Esophagus squamous epithelium (tissue), 4 donors: ENCODE measurements around the gene RAP2A.

ENCODE experiments used
- POLR2A ChIP-seq, 4 donors: fragments of 450-650 bp; IDR thresholded peaks; one replicate each; pipeline ENCODE4 v1.6.1; 2017; ENCODE audit warnings: antibody characterized with exemption in 4 of 4, mild to moderate bottlenecking in 4 of 4, moderate library complexity in 3 of 4
- TF ChIP-seq, protein P1 (sequence below), 6 experiments: fragments of 450-650 bp in 4 of 6; fragments of 200-600 bp in 2 of 6; sonication (generic) in 2 of 6; IDR thresholded peaks; one replicate each; pipeline ENCODE4 v1.5.1; 2016 to 2019; ENCODE audit warnings: antibody characterized with exemption in 6 of 6, mild to moderate bottlenecking in 4 of 6, moderate library complexity in 4 of 6

DNA sequence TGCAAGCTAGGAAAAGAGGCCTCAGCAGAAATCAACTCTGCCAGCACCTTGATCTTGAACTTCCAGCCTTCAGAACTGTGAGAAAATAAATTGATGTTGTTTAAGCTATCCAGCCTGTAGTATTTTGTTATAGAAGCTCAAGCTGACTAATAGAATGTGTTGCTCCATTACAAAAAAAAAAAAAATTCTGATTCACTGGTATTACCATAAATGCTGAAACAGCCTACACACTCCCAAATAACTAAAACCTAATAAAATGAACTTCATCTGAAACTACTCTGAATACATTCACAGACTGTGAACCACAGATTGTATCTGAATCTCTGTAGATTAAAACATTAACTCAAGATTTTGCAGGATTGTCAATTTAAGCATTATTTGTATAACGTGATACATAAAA lies 49.5 kb downstream of the RAP2A start:
- TF ChIP-seq, protein P1, sequence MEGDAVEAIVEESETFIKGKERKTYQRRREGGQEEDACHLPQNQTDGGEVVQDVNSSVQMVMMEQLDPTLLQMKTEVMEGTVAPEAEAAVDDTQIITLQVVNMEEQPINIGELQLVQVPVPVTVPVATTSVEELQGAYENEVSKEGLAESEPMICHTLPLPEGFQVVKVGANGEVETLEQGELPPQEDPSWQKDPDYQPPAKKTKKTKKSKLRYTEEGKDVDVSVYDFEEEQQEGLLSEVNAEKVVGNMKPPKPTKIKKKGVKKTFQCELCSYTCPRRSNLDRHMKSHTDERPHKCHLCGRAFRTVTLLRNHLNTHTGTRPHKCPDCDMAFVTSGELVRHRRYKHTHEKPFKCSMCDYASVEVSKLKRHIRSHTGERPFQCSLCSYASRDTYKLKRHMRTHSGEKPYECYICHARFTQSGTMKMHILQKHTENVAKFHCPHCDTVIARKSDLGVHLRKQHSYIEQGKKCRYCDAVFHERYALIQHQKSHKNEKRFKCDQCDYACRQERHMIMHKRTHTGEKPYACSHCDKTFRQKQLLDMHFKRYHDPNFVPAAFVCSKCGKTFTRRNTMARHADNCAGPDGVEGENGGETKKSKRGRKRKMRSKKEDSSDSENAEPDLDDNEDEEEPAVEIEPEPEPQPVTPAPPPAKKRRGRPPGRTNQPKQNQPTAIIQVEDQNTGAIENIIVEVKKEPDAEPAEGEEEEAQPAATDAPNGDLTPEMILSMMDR (IDR thresholded peaks at IDR 0.05), result no peak
- TF ChIP-seq POLR2A (IDR thresholded peaks at IDR 0.05), result no peak
